GM12878 (cell line): ENCODE measurements around the gene AP2A2. TPM values are rescaled to one million over a fixed set of nuclear protein-coding genes. Genes with fewer than 3 reads are reported as not detected.

ENCODE experiments used
- BMI1 ChIP-seq: fragments of 450-650 bp; IDR thresholded peaks from 2 replicates; pipeline ENCODE4 v1.6.1; 2016; ENCODE audit warnings: mild to moderate bottlenecking, moderate library complexity, borderline replicate concordance
- NR2F1 ChIP-seq: fragments of 450-650 bp; conservative IDR thresholded peaks from 2 replicates; pipeline ENCODE4 v1.6.1; 2017; ENCODE audit warnings: mild to moderate bottlenecking
- POLR2A ChIP-seq: IDR thresholded peaks from 2 replicates; pipeline ENCODE4 v1.6.1; 2011; ENCODE audit warnings: low read depth, mild to moderate bottlenecking, low read length
- TCF7 ChIP-seq: IDR thresholded peaks from 2 replicates; pipeline ENCODE4 v1.6.1; 2014; ENCODE audit warnings: antibody characterized with exemption, borderline replicate concordance
- ZNF274 ChIP-seq: IDR thresholded peaks from one replicate; pipeline ENCODE4 v1.8.0; 2011; ENCODE audit not compliant: insufficient read length, insufficient read depth
- polyA plus RNA-seq, 11 experiments: library from polyadenylated mRNA; depleted of rRNA in 4 of 11; unstranded in 6 of 11; stranded (reverse) in 5 of 11; fragments of >200 nt; fragmentation: Nextera tagmentation in 4 of 11; fragmentation: Illumina TruSeq in 1 of 11; extraction: Ambion mirVana in 4 of 11; extraction: Trizol in 1 of 11; gene quantifications; 1 replicate in 1 of 11; 2 replicates in 10 of 11; pipeline versions ENCODE4 v1.2.1 to v1.2.3, GENCODE V29; 2011 to 2016; ENCODE audit warnings: inconsistent platforms in 2 of 11, missing spikeins in 2 of 11, low read depth in 1 of 11
- total RNA-seq, 4 experiments: library from RNA; depleted of rRNA in 3 of 4; stranded (reverse); fragments of >200 nt in 3 of 4; fragmentation: Illumina TruSeq in 1 of 4; extraction: Trizol in 1 of 4; gene quantifications; 2 replicates each; pipeline versions ENCODE4 v1.2.1 to v1.2.3, GENCODE V29; 2013 to 2021
- TF ChIP-seq, protein P1 (sequence below): IDR thresholded peaks from 2 replicates; pipeline ENCODE4 v1.6.1; 2012; ENCODE audit warnings: improper control_type of control experiment, low read depth, low read length; ENCODE audit not compliant: insufficient replicate concordance
- TF ChIP-seq, protein P2 (sequence below): fragments of 450-650 bp; IDR thresholded peaks from 2 replicates; pipeline ENCODE4 v1.6.1; 2017; ENCODE audit warnings: mild to moderate bottlenecking, moderate library complexity

Gene AP2A2
- total and polyA plus RNA-seq, 10 of the 15 experiments (the other 5 are each of a cell fraction or from before 2014, with no cell fraction given): 0.58 to 48.8 (median 18.2) TPM

DNA sequence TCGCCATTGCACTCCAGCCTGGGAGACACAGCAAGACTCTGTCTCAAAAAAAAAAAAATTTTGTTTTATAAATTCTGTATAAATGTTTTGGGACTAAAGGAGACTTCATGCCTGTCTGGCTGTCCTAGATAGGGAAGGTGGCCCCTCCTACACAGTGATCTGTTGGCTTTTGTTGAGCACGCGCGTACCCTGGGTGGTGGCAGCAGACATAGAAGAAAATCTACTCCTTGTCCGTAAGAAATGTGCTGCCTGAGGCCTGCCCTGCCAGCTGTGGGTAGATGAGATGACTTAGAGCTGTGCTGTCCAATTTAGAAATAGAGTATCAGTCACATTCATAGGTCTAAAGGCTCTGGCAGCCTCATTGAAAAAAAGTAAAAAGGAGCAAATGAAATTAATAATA is 37.0 kb downstream of the AP2A2 start (continued):
- TF ChIP-seq, protein P1, sequence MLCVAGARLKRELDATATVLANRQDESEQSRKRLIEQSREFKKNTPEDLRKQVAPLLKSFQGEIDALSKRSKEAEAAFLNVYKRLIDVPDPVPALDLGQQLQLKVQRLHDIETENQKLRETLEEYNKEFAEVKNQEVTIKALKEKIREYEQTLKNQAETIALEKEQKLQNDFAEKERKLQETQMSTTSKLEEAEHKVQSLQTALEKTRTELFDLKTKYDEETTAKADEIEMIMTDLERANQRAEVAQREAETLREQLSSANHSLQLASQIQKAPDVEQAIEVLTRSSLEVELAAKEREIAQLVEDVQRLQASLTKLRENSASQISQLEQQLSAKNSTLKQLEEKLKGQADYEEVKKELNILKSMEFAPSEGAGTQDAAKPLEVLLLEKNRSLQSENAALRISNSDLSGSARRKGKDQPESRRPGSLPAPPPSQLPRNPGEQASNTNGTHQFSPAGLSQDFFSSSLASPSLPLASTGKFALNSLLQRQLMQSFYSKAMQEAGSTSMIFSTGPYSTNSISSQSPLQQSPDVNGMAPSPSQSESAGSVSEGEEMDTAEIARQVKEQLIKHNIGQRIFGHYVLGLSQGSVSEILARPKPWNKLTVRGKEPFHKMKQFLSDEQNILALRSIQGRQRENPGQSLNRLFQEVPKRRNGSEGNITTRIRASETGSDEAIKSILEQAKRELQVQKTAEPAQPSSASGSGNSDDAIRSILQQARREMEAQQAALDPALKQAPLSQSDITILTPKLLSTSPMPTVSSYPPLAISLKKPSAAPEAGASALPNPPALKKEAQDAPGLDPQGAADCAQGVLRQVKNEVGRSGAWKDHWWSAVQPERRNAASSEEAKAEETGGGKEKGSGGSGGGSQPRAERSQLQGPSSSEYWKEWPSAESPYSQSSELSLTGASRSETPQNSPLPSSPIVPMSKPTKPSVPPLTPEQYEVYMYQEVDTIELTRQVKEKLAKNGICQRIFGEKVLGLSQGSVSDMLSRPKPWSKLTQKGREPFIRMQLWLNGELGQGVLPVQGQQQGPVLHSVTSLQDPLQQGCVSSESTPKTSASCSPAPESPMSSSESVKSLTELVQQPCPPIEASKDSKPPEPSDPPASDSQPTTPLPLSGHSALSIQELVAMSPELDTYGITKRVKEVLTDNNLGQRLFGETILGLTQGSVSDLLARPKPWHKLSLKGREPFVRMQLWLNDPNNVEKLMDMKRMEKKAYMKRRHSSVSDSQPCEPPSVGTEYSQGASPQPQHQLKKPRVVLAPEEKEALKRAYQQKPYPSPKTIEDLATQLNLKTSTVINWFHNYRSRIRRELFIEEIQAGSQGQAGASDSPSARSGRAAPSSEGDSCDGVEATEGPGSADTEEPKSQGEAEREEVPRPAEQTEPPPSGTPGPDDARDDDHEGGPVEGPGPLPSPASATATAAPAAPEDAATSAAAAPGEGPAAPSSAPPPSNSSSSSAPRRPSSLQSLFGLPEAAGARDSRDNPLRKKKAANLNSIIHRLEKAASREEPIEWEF: no peak
- TF ChIP-seq POLR2A: no peak
- TF ChIP-seq TCF7: no peak
- no peak for TF ChIP-seq NR2F1
- TF ChIP-seq, protein P2, sequence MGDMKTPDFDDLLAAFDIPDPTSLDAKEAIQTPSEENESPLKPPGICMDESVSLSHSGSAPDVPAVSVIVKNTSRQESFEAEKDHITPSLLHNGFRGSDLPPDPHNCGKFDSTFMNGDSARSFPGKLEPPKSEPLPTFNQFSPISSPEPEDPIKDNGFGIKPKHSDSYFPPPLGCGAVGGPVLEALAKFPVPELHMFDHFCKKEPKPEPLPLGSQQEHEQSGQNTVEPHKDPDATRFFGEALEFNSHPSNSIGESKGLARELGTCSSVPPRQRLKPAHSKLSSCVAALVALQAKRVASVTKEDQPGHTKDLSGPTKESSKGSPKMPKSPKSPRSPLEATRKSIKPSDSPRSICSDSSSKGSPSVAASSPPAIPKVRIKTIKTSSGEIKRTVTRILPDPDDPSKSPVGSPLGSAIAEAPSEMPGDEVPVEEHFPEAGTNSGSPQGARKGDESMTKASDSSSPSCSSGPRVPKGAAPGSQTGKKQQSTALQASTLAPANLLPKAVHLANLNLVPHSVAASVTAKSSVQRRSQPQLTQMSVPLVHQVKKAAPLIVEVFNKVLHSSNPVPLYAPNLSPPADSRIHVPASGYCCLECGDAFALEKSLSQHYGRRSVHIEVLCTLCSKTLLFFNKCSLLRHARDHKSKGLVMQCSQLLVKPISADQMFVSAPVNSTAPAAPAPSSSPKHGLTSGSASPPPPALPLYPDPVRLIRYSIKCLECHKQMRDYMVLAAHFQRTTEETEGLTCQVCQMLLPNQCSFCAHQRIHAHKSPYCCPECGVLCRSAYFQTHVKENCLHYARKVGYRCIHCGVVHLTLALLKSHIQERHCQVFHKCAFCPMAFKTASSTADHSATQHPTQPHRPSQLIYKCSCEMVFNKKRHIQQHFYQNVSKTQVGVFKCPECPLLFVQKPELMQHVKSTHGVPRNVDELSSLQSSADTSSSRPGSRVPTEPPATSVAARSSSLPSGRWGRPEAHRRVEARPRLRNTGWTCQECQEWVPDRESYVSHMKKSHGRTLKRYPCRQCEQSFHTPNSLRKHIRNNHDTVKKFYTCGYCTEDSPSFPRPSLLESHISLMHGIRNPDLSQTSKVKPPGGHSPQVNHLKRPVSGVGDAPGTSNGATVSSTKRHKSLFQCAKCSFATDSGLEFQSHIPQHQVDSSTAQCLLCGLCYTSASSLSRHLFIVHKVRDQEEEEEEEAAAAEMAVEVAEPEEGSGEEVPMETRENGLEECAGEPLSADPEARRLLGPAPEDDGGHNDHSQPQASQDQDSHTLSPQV: no peak
- TF ChIP-seq ZNF274: no peak
- no peak for TF ChIP-seq BMI1
